Activated CD4-positive, alpha-beta T cell treated with anti-CD3 and anti-CD28 coated beads for 1 hour (primary cell): Measurements from ENCODE around the gene WHRN.
A peak's percentile ranks its signal among the peaks of the same experiment; 100 is the strongest.

Source experiments
- DNase-seq: peaks from one replicate; pipeline ENCODE4 v3.0.0-alpha.2; 2020

Gene WHRN

GRCh38 chr9:114470581-114470980 lies 34.7 kb downstream of the WHRN start:
- DNase-seq: no peak

- no peak for DNase-seq
These were observed 35.2 kb downstream of the WHRN start for GRCh38 chr9:114470121-114470520.

GRCh38 chr9:114469091-114469853 lies 36.0 kb downstream of the WHRN start:
- DNase-seq: no peak

- no peak for DNase-seq
These were observed 37.4 kb downstream of the WHRN start for GRCh38 chr9:114467910-114468309.

GRCh38 chr9:114467226-114467750 lies 38.0 kb downstream of the WHRN start:
- DNase-seq: no peak

GRCh38 chr9:114465906-114466900 lies 39.1 kb downstream of the WHRN start:
- no peak for DNase-seq

GRCh38 chr9:114465417-114465816 lies 39.9 kb downstream of the WHRN start:
- no peak for DNase-seq

- no peak for DNase-seq
These were observed 40.8 kb downstream of the WHRN start for GRCh38 chr9:114464281-114465051.

GRCh38 chr9:114462791-114463190 lies 42.5 kb downstream of the WHRN start:
- no peak for DNase-seq

- DNase-seq: no peak
These were observed 43.8 kb downstream of the WHRN start for GRCh38 chr9:114461468-114461867.

GRCh38 chr9:114460513-114461199 lies 44.6 kb downstream of the WHRN start:
- no peak for DNase-seq

- no peak for DNase-seq
These were observed 45.8 kb downstream of the WHRN start for GRCh38 chr9:114459464-114459863.

GRCh38 chr9:114456929-114457328 lies 48.3 kb downstream of the WHRN start:
- DNase-seq: no peak

GRCh38 chr9:114454652-114455051 lies 50.6 kb downstream of the WHRN start:
- no peak for DNase-seq

GRCh38 chr9:114452219-114453165 lies 52.8 kb downstream of the WHRN start:
- peak; percentile 28 for DNase-seq

GRCh38 chr9:114451707-114452031 lies 53.6 kb downstream of the WHRN start:
- DNase-seq: no peak

- no peak for DNase-seq
These were observed 54.2 kb downstream of the WHRN start for GRCh38 chr9:114450833-114451706.

GRCh38 chr9:114450181-114450580 lies 55.1 kb downstream of the WHRN start:
- DNase-seq: no peak

- no peak for DNase-seq
These were observed 56.0 kb downstream of the WHRN start for GRCh38 chr9:114449236-114449635.

GRCh38 chr9:114448706-114449105 lies 56.6 kb downstream of the WHRN start:
- no peak for DNase-seq
